GM23338 (cell line): ENCODE measurements around the gene SHISA4.

Source experiments
- EZH2 ChIP-seq: fragments of 200-600 bp; sonication (generic); IDR thresholded peaks from one replicate; pipeline ENCODE4 v1.8.0; 2017; ENCODE audit warnings: antibody characterized with exemption, mild to moderate bottlenecking, low read depth; ENCODE audit not compliant: unreplicated experiment
- EZH2phosphoT487 ChIP-seq: fragments of 200-600 bp; sonication (generic); IDR thresholded peaks from one replicate; pipeline ENCODE4 v1.8.1; 2018; ENCODE audit warnings: antibody characterized with exemption; ENCODE audit not compliant: unreplicated experiment
- JUNB ChIP-seq: IDR thresholded peaks from one replicate; pipeline ENCODE4 v1.6.1; 2016; ENCODE audit warnings: antibody characterized with exemption; ENCODE audit not compliant: unreplicated experiment
- POLR2AphosphoS5 ChIP-seq: IDR thresholded peaks from 2 replicates; pipeline ENCODE4 v1.6.1; 2016; ENCODE audit warnings: antibody characterized with exemption, low read depth
- TF ChIP-seq, protein P1 (sequence below), 2 experiments: fragments of 200-600 bp in 1 of 2; sonication (generic) in 1 of 2; conservative IDR thresholded peaks; 2 replicates each; pipeline versions ENCODE4 v1.5.1 to v1.6.1; 2016 to 2017; ENCODE audit warnings: antibody characterized with exemption in 2 of 2, low read depth in 2 of 2, mild to moderate bottlenecking in 2 of 2, moderate library complexity in 1 of 2

GRCh38 chr1:201916649-201917249 lies 28.1 kb downstream of the SHISA4 start:
- TF ChIP-seq, protein P1, sequence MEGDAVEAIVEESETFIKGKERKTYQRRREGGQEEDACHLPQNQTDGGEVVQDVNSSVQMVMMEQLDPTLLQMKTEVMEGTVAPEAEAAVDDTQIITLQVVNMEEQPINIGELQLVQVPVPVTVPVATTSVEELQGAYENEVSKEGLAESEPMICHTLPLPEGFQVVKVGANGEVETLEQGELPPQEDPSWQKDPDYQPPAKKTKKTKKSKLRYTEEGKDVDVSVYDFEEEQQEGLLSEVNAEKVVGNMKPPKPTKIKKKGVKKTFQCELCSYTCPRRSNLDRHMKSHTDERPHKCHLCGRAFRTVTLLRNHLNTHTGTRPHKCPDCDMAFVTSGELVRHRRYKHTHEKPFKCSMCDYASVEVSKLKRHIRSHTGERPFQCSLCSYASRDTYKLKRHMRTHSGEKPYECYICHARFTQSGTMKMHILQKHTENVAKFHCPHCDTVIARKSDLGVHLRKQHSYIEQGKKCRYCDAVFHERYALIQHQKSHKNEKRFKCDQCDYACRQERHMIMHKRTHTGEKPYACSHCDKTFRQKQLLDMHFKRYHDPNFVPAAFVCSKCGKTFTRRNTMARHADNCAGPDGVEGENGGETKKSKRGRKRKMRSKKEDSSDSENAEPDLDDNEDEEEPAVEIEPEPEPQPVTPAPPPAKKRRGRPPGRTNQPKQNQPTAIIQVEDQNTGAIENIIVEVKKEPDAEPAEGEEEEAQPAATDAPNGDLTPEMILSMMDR (conservative IDR thresholded peaks at IDR 0.05; ENCODE audit: low read depth in 2 of 2): no peak
- TF ChIP-seq EZH2: no peak
- no peak for TF ChIP-seq POLR2AphosphoS5
- no peak for TF ChIP-seq EZH2phosphoT487
- TF ChIP-seq JUNB: no peak
